DOHH2 (cell line): ENCODE data around the gene STAG2.

ENCODE experiments used
- H3F3A ChIP-seq: fragments of 200-600 bp; sonication (generic), shearing (Covaris generic); 2 replicates; pipeline ENCODE4 v1.6.0; 2016; ENCODE audit warnings: antibody characterized with exemption, mild to moderate bottlenecking; ENCODE audit not compliant: control insufficient read depth, insufficient read depth
- H3K27ac ChIP-seq: fragments of 200-600 bp; sonication (generic); 2 replicates; pipeline ENCODE4 v1.5.1; 2014; ENCODE audit warnings: low read depth, mild to moderate bottlenecking, low read length, moderate library complexity
- H3K27me3 ChIP-seq: fragments of 200-600 bp; sonication (generic); 2 replicates; pipeline ENCODE4 v1.6.1; 2014; ENCODE audit warnings: mild to moderate bottlenecking, low read length, mixed read lengths; ENCODE audit not compliant: control insufficient read depth
- H3K36me3 ChIP-seq: fragments of 200-600 bp; sonication (generic); 2 replicates; pipeline ENCODE4 v1.6.1; 2014; ENCODE audit warnings: mild to moderate bottlenecking, low read length, moderate library complexity, mixed read lengths; ENCODE audit not compliant: control insufficient read depth
- H3K4me1 ChIP-seq: fragments of 200-600 bp; sonication (generic); 2 replicates; pipeline ENCODE4 v1.6.1; 2014; ENCODE audit warnings: mild to moderate bottlenecking, low read length, mixed read lengths; ENCODE audit not compliant: control insufficient read depth
- H3K4me2 ChIP-seq: fragments of 200-600 bp; sonication (generic); 2 replicates; pipeline ENCODE4 v1.6.0; 2014; ENCODE audit warnings: mild to moderate bottlenecking, low read length, moderate library complexity
- H3K4me3 ChIP-seq: fragments of 200-600 bp; sonication (generic); 2 replicates; pipeline ENCODE4 v1.5.1; 2014; ENCODE audit warnings: mild to moderate bottlenecking, low read length, mixed read lengths
- H3K79me2 ChIP-seq: fragments of 200-600 bp; sonication (generic); 2 replicates; pipeline ENCODE4 v1.6.1; 2014; ENCODE audit warnings: mild to moderate bottlenecking, low read length, mixed read lengths; ENCODE audit not compliant: control insufficient read depth
- H3K9me2 ChIP-seq: fragments of 200-600 bp; sonication (generic); replicated peaks from 2 replicates; pipeline ENCODE4 v1.6.1; 2014; ENCODE audit warnings: mild to moderate bottlenecking, low read length, mixed read lengths; ENCODE audit not compliant: control insufficient read depth
- H3K9me3 ChIP-seq: fragments of 200-600 bp; sonication (generic); 2 replicates; pipeline ENCODE4 v1.6.1; 2014; ENCODE audit warnings: antibody characterized with exemption, low read length, mixed read lengths; ENCODE audit not compliant: control insufficient read depth, insufficient read depth
- H4K20me1 ChIP-seq: fragments of 200-600 bp; sonication (generic); 2 replicates; pipeline ENCODE4 v1.6.0; 2014; ENCODE audit warnings: low read depth, mild to moderate bottlenecking, antibody characterized with exemption, low read length, moderate library complexity; ENCODE audit not compliant: control insufficient read depth, insufficient read depth
- CTCF ChIP-seq: fragments of 200-600 bp; sonication (generic); IDR thresholded peaks from one replicate; pipeline ENCODE4 v1.5.1; 2014; ENCODE audit warnings: antibody characterized with exemption, mild to moderate bottlenecking, low read depth, low read length; ENCODE audit not compliant: poor library complexity, severe bottlenecking
- EZH2phosphoT487 ChIP-seq: fragments of 200-600 bp; sonication (generic); IDR thresholded peaks from 2 replicates; pipeline ENCODE4 v1.6.1; 2017; ENCODE audit warnings: borderline replicate concordance, mild to moderate bottlenecking, antibody characterized with exemption, low read length, moderate library complexity, mixed read lengths

Gene STAG2

GRCh38 chrX:123976706-123977316 is 15.3 kb downstream of the STAG2 start:
- no peak overlapping the region for H3K4me2 ChIP-seq
- peaks cover 51% of the 10 kb centered on the region for H3K4me1 ChIP-seq
- no peak overlapping the region for H3K4me3 ChIP-seq
- H3K27me3 ChIP-seq: no peaks in the 10 kb centered on the region
- H3K9me3 ChIP-seq: no peaks in the 10 kb centered on the region
- no peaks in the 10 kb centered on the region for H3K36me3 ChIP-seq
- H3K9me2 ChIP-seq: no peaks in the 10 kb centered on the region
- no peak overlapping the region for H3K27ac ChIP-seq
- H3F3A ChIP-seq: no peaks in the 10 kb centered on the region
- TF ChIP-seq CTCF (peak; percentile 18), EZH2phosphoT487 (no peak)
- H3K79me2 ChIP-seq: peaks cover 99% of the 10 kb centered on the region
- peaks cover 18% of the 10 kb centered on the region for H4K20me1 ChIP-seq

GRCh38 chrX:123983240-123983639 is 21.7 kb downstream of the STAG2 start:
- no peaks in the 10 kb centered on the region for H3K27me3 ChIP-seq
- H3K4me1 ChIP-seq: peaks cover 49% of the 10 kb centered on the region
- H3K27ac ChIP-seq: no peak overlapping the region
- peaks cover 32% of the 10 kb centered on the region for H4K20me1 ChIP-seq
- H3K4me3 ChIP-seq: no peak overlapping the region
- H3K9me2 ChIP-seq: no peaks in the 10 kb centered on the region
- H3K79me2 ChIP-seq: peaks cover 99% of the 10 kb centered on the region
- H3F3A ChIP-seq: no peaks in the 10 kb centered on the region
- TF ChIP-seq CTCF: no peak
- no peak for TF ChIP-seq EZH2phosphoT487
- H3K4me2 ChIP-seq: no peak overlapping the region
- H3K9me3 ChIP-seq: no peaks in the 10 kb centered on the region
- H3K36me3 ChIP-seq: no peaks in the 10 kb centered on the region

DNA sequence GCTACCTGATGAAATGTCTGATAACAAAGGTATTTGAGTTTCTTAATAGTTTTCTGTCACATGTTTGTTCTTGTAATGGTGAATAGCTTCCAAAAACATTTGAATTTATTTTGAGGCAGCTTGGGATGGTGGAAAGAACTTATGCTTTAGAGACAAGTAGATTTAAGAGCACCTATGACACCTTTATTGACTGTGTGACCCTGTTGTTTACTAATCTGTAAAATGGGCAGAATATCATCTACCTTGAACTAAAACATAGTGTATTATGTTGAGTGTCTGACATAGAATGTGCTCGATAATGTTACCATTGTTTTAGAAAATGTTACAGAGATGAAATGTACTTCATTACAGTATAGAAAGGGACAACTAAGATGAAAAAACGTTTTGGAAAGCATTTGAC is 24.9 kb downstream of the STAG2 start:
- peaks cover 17% of the 10 kb centered on the region; the same call in 1 of the 2 replicates for H4K20me1 ChIP-seq
- H3K79me2 ChIP-seq: peaks cover 99% of the 10 kb centered on the region
- TF ChIP-seq CTCF (no peak), EZH2phosphoT487 (no peak)
- no peaks in the 10 kb centered on the region for H3K9me3 ChIP-seq
- peaks cover 18% of the 10 kb centered on the region for H3K4me1 ChIP-seq
- H3K9me2 ChIP-seq: no peaks in the 10 kb centered on the region
- H3K36me3 ChIP-seq: no peaks in the 10 kb centered on the region
- no peak overlapping the region for H3K4me2 ChIP-seq
- H3F3A ChIP-seq: no peaks in the 10 kb centered on the region
- H3K27ac ChIP-seq: no peak overlapping the region
- no peaks in the 10 kb centered on the region for H3K27me3 ChIP-seq
- H3K4me3 ChIP-seq: no peak overlapping the region
